GM12878 (cell line): ENCODE results near the gene SLC12A6. TPM values are rescaled to one million over a fixed set of nuclear protein-coding genes. Genes with fewer than 3 reads are reported as not detected.

Experiments
- EGR1 ChIP-seq, 2 experiments: IDR thresholded peaks; 1 replicate in 1 of 2; 2 replicates in 1 of 2; pipeline ENCODE4 v1.6.1; 2011 to 2012; ENCODE audit warnings: low read depth in 2 of 2, low read length in 2 of 2, borderline replicate concordance in 1 of 2, mild to moderate bottlenecking in 1 of 2, moderate library complexity in 1 of 2
- HDAC6 ChIP-seq: fragments of 200-600 bp; sonication (generic); IDR thresholded peaks from one replicate; pipeline ENCODE4 v1.8.0; 2017; ENCODE audit warnings: antibody characterized with exemption; ENCODE audit not compliant: unreplicated experiment
- IRF4 ChIP-seq: IDR thresholded peaks from 2 replicates; pipeline ENCODE4 v1.6.1; 2011; ENCODE audit warnings: low read depth, low read length
- JUND ChIP-seq: IDR thresholded peaks from 2 replicates; pipeline ENCODE4 v1.6.1; 2012; ENCODE audit warnings: low read depth, mild to moderate bottlenecking, low read length, improper control_type of control experiment, moderate library complexity
- KAT2A ChIP-seq: conservative IDR thresholded peaks from 2 replicates; pipeline ENCODE4 v1.6.1; 2011; ENCODE audit warnings: low read depth, low read length; ENCODE audit not compliant: control insufficient read depth
- KLF5 ChIP-seq: fragments of 450-650 bp; IDR thresholded peaks from 2 replicates; pipeline ENCODE4 v1.6.1; 2014; ENCODE audit warnings: mild to moderate bottlenecking; ENCODE audit not compliant: partially characterized antibody
- MEF2A ChIP-seq: IDR thresholded peaks from 2 replicates; pipeline ENCODE4 v1.6.1; 2011; ENCODE audit warnings: low read depth, mild to moderate bottlenecking, low read length, moderate library complexity; ENCODE audit not compliant: insufficient read depth
- PML ChIP-seq: IDR thresholded peaks from 2 replicates; pipeline ENCODE4 v1.6.1; 2012; ENCODE audit warnings: low read length, inconsistent platforms
- SREBF2 ChIP-seq: IDR thresholded peaks from 2 replicates; pipeline ENCODE4 v1.6.1; 2012; ENCODE audit warnings: mild to moderate bottlenecking, low read length
- YY1 ChIP-seq: IDR thresholded peaks from 2 replicates; pipeline ENCODE4 v1.6.1; 2011; ENCODE audit warnings: low read depth, mild to moderate bottlenecking, low read length
- ZBED1 ChIP-seq: IDR thresholded peaks from 2 replicates; pipeline ENCODE4 v1.6.1; 2016; ENCODE audit warnings: borderline replicate concordance
- ZNF217 ChIP-seq: fragments of 450-650 bp; IDR thresholded peaks from 2 replicates; pipeline ENCODE4 v1.6.1; 2017; ENCODE audit warnings: antibody characterized with exemption, mild to moderate bottlenecking
- ZNF622 ChIP-seq: fragments of 450-650 bp; IDR thresholded peaks from 2 replicates; pipeline ENCODE4 v1.6.1; 2017; ENCODE audit warnings: mild to moderate bottlenecking, inconsistent platforms
- ZSCAN29 ChIP-seq: fragments of 450-650 bp; IDR thresholded peaks from 2 replicates; pipeline ENCODE4 v1.6.1; 2017; ENCODE audit warnings: mild to moderate bottlenecking, moderate library complexity
- ZZZ3 ChIP-seq: IDR thresholded peaks from 2 replicates; pipeline ENCODE4 v1.6.1; 2011; ENCODE audit warnings: low read depth; ENCODE audit not compliant: control insufficient read depth, insufficient read length
- polyA plus RNA-seq, 11 experiments: library from polyadenylated mRNA; depleted of rRNA in 4 of 11; unstranded in 6 of 11; stranded (reverse) in 5 of 11; fragments of >200 nt; fragmentation: Nextera tagmentation in 4 of 11; fragmentation: Illumina TruSeq in 1 of 11; extraction: Ambion mirVana in 4 of 11; extraction: Trizol in 1 of 11; gene quantifications; 1 replicate in 1 of 11; 2 replicates in 10 of 11; pipeline versions ENCODE4 v1.2.1 to v1.2.3, GENCODE V29; 2011 to 2016; ENCODE audit warnings: inconsistent platforms in 2 of 11, missing spikeins in 2 of 11, low read depth in 1 of 11
- total RNA-seq, 4 experiments: library from RNA; depleted of rRNA in 3 of 4; stranded (reverse); fragments of >200 nt in 3 of 4; fragmentation: Illumina TruSeq in 1 of 4; extraction: Trizol in 1 of 4; gene quantifications; 2 replicates each; pipeline versions ENCODE4 v1.2.1 to v1.2.3, GENCODE V29; 2013 to 2021
- TF ChIP-seq, protein P1 (sequence below): fragments of 150-350 bp; IDR thresholded peaks from 2 replicates; pipeline ENCODE4 v1.6.1; 2016; ENCODE audit warnings: low read depth, low read length
- TF ChIP-seq, protein P2 (sequence below): IDR thresholded peaks from 2 replicates; pipeline ENCODE4 v1.6.1; 2011; ENCODE audit warnings: low read depth, low read length, improper control_type of control experiment, borderline replicate concordance
- TF ChIP-seq, protein P3 (sequence below): fragments of 450-650 bp; IDR thresholded peaks from 2 replicates; pipeline ENCODE4 v1.6.1; 2017; ENCODE audit warnings: mild to moderate bottlenecking, moderate library complexity
- TF ChIP-seq, protein P4 (sequence below): fragments of 450-650 bp; formaldehyde crosslinking; IDR thresholded peaks from 2 replicates; pipeline ENCODE4 v1.5.0; 2022; ENCODE audit warnings: mild to moderate bottlenecking, missing genetic modification characterization

Gene SLC12A6
- total and polyA plus RNA-seq, 10 of the 15 experiments (the other 5 are each of a cell fraction or from before 2014, with no cell fraction given) = 4.7 to 94.4 (median 34.2) TPM

DNA sequence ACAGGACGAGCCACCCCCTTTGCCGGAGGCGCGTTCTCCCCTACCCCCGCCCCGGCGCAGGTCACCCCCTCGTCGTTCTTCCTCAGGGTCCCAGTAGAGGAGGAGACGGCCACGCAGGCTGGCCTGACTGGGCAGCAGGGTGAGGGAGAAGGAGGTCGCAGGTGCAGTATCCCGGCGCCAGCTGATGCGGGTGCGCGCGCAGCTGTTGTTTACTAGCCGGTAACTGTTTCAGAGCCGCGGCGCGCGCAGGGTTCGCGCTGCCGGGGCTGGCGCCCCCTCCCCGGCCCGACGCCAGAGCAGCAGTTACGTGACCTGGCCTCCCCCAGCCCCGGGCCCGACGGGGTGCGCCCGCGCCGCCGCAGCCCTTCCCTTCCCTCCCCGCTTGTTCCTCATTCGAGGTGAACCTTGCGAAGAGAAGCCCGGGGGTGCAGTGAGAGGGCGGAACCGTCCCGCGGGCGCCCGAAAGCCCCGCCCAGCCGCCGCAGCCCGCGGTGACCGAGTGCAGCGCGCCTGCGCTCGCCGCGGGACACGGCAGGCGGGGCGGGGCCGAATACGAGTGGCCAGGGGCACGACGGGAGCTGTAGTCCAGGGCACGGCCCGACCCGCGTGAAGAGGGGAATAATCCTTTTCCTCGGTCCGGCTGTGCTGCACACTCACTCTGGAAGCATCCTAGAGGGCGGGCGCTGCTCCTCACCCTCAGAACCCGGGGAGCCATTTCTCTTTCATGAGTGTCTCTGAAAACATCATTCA lies at the start of gene SLC12A6 (continued):
- TF ChIP-seq, protein P1, sequence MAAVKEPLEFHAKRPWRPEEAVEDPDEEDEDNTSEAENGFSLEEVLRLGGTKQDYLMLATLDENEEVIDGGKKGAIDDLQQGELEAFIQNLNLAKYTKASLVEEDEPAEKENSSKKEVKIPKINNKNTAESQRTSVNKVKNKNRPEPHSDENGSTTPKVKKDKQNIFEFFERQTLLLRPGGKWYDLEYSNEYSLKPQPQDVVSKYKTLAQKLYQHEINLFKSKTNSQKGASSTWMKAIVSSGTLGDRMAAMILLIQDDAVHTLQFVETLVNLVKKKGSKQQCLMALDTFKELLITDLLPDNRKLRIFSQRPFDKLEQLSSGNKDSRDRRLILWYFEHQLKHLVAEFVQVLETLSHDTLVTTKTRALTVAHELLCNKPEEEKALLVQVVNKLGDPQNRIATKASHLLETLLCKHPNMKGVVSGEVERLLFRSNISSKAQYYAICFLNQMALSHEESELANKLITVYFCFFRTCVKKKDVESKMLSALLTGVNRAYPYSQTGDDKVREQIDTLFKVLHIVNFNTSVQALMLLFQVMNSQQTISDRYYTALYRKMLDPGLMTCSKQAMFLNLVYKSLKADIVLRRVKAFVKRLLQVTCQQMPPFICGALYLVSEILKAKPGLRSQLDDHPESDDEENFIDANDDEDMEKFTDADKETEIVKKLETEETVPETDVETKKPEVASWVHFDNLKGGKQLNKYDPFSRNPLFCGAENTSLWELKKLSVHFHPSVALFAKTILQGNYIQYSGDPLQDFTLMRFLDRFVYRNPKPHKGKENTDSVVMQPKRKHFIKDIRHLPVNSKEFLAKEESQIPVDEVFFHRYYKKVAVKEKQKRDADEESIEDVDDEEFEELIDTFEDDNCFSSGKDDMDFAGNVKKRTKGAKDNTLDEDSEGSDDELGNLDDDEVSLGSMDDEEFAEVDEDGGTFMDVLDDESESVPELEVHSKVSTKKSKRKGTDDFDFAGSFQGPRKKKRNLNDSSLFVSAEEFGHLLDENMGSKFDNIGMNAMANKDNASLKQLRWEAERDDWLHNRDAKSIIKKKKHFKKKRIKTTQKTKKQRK = no peak
- TF ChIP-seq KLF5 (no peak), ZBED1 (no peak), IRF4 (no peak), ZNF217 (0 out of 2 replicates have a peak, but pooled peaks have one; percentile 43), YY1 (0 out of 2 replicates have a peak, but pooled peaks have one; percentile 35), PML (peak; percentile 48; the same call in 1 of the 2 replicates), HDAC6 (no peak), SREBF2 (no peak; the same call in 1 of the 2 replicates), ZZZ3 (no peak), ZNF622 (no peak), JUND (no peak), MEF2A (no peak), ZSCAN29 (no peak), KAT2A (no peak), EGR1 (IDR thresholded peaks at IDR 0.05; ENCODE audit: borderline replicate concordance in 1 of 2, low read depth in 2 of 2, low read length in 2 of 2) (no peak)
- TF ChIP-seq, protein P2, sequence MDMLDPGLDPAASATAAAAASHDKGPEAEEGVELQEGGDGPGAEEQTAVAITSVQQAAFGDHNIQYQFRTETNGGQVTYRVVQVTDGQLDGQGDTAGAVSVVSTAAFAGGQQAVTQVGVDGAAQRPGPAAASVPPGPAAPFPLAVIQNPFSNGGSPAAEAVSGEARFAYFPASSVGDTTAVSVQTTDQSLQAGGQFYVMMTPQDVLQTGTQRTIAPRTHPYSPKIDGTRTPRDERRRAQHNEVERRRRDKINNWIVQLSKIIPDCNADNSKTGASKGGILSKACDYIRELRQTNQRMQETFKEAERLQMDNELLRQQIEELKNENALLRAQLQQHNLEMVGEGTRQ = no peak
- TF ChIP-seq, protein P3, sequence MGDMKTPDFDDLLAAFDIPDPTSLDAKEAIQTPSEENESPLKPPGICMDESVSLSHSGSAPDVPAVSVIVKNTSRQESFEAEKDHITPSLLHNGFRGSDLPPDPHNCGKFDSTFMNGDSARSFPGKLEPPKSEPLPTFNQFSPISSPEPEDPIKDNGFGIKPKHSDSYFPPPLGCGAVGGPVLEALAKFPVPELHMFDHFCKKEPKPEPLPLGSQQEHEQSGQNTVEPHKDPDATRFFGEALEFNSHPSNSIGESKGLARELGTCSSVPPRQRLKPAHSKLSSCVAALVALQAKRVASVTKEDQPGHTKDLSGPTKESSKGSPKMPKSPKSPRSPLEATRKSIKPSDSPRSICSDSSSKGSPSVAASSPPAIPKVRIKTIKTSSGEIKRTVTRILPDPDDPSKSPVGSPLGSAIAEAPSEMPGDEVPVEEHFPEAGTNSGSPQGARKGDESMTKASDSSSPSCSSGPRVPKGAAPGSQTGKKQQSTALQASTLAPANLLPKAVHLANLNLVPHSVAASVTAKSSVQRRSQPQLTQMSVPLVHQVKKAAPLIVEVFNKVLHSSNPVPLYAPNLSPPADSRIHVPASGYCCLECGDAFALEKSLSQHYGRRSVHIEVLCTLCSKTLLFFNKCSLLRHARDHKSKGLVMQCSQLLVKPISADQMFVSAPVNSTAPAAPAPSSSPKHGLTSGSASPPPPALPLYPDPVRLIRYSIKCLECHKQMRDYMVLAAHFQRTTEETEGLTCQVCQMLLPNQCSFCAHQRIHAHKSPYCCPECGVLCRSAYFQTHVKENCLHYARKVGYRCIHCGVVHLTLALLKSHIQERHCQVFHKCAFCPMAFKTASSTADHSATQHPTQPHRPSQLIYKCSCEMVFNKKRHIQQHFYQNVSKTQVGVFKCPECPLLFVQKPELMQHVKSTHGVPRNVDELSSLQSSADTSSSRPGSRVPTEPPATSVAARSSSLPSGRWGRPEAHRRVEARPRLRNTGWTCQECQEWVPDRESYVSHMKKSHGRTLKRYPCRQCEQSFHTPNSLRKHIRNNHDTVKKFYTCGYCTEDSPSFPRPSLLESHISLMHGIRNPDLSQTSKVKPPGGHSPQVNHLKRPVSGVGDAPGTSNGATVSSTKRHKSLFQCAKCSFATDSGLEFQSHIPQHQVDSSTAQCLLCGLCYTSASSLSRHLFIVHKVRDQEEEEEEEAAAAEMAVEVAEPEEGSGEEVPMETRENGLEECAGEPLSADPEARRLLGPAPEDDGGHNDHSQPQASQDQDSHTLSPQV = no peak
- TF ChIP-seq, protein P4, sequence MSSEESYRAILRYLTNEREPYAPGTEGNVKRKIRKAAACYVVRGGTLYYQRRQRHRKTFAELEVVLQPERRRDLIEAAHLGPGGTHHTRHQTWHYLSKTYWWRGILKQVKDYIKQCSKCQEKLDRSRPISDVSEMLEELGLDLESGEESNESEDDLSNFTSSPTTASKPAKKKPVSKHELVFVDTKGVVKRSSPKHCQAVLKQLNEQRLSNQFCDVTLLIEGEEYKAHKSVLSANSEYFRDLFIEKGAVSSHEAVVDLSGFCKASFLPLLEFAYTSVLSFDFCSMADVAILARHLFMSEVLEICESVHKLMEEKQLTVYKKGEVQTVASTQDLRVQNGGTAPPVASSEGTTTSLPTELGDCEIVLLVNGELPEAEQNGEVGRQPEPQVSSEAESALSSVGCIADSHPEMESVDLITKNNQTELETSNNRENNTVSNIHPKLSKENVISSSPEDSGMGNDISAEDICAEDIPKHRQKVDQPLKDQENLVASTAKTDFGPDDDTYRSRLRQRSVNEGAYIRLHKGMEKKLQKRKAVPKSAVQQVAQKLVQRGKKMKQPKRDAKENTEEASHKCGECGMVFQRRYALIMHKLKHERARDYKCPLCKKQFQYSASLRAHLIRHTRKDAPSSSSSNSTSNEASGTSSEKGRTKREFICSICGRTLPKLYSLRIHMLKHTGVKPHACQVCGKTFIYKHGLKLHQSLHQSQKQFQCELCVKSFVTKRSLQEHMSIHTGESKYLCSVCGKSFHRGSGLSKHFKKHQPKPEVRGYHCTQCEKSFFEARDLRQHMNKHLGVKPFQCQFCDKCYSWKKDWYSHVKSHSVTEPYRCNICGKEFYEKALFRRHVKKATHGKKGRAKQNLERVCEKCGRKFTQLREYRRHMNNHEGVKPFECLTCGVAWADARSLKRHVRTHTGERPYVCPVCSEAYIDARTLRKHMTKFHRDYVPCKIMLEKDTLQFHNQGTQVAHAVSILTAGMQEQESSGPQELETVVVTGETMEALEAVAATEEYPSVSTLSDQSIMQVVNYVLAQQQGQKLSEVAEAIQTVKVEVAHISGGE (CRISPR knock-in tag) = no peak
